WTC11 (cell line): Measurements from ENCODE around the gene SMTN. TPM values are rescaled to one million over a fixed set of nuclear protein-coding genes. Genes with fewer than 3 reads are reported as not detected.

Experiments used
- ATAC-seq: fragments of 200-7000 bp; cut with Tn5 transposase; 2 replicates; pipeline ENCODE4 v1.10.0; 2021; ENCODE audit warnings: mild to moderate bottlenecking, moderate library complexity
- CTCF ChIA-PET: fragments of 300-600 bp; sonication (Branson Sonifier 250); formaldehyde crosslinking; loops from one replicate; lab custom pipeline; 2021; ENCODE audit warnings: antibody characterized with exemption; lab: Charles Lee
- POLR2A ChIA-PET: fragments of 350-600 bp; sonication (Branson Sonifier 250); formaldehyde crosslinking; loops from one replicate; lab custom pipeline; 2021; ENCODE audit warnings: antibody characterized with exemption; lab: Charles Lee
- DNase-seq: peaks from one replicate; pipeline ENCODE4 v3.0.0; 2021; ENCODE audit warnings: low spot score
- H3K27ac Mint-ChIP-seq: 2 replicates; pipeline ENCODE4 v1.8.0; 2021; ENCODE audit warnings: mixed read lengths
- H3K27me3 Mint-ChIP-seq: 2 replicates; pipeline ENCODE4 v1.8.0; 2021; ENCODE audit warnings: low read depth, mild to moderate bottlenecking, moderate library complexity, mixed read lengths
- H3K36me3 Mint-ChIP-seq: 2 replicates; pipeline ENCODE4 v1.8.0; 2021; ENCODE audit warnings: mixed read lengths
- H3K4me1 Mint-ChIP-seq: 2 replicates; pipeline ENCODE4 v1.8.0; 2022; ENCODE audit warnings: mixed read lengths
- H3K4me3 Mint-ChIP-seq: 2 replicates; pipeline ENCODE4 v1.8.0; 2021; ENCODE audit warnings: mild to moderate bottlenecking, moderate library complexity, mixed read lengths
- H3K9me3 Mint-ChIP-seq: 2 replicates; pipeline ENCODE4 v1.8.0; 2021; ENCODE audit warnings: mixed read lengths
- CDX4 ChIP-seq: fragments of 250-450 bp; sonication (Bioruptor Pico); IDR thresholded peaks from 2 replicates; pipeline ENCODE4 v1.9.0; 2021; ENCODE audit warnings: moderate library complexity, mild to moderate bottlenecking, inconsistent platforms, borderline replicate concordance
- CTCF ChIP-seq: fragments of 200-600 bp; IDR thresholded peaks from 2 replicates; pipeline ENCODE4 v1.8.0; 2022; ENCODE audit warnings: antibody characterized with exemption
- E2F1 ChIP-seq: sonication (generic); formaldehyde crosslinking; IDR thresholded peaks from 2 replicates; pipeline ENCODE4 v1.8.0; 2022; ENCODE audit warnings: mild to moderate bottlenecking, missing genetic modification reagents
- EMX1 ChIP-seq: fragments of 250-450 bp; sonication (Bioruptor Pico); IDR thresholded peaks from 2 replicates; pipeline ENCODE4 v1.8.0; 2021; ENCODE audit warnings: mild to moderate bottlenecking
- ERG ChIP-seq: fragments of 250-450 bp; sonication (Bioruptor Pico); IDR thresholded peaks from 2 replicates; pipeline ENCODE4 v1.8.0; 2021; ENCODE audit warnings: mild to moderate bottlenecking
- FOXJ3 ChIP-seq: sonication (generic); formaldehyde crosslinking; IDR thresholded peaks from 2 replicates; pipeline ENCODE4 v1.9.0; 2021; ENCODE audit warnings: missing genetic modification reagents, mild to moderate bottlenecking, borderline replicate concordance
- IRF2 ChIP-seq: sonication (generic); formaldehyde crosslinking; IDR thresholded peaks from 2 replicates; pipeline ENCODE4 v1.8.0; 2022; ENCODE audit warnings: low read depth, missing genetic modification reagents, borderline replicate concordance
- JUN ChIP-seq: sonication (generic); formaldehyde crosslinking; IDR thresholded peaks from 2 replicates; pipeline ENCODE4 v1.8.0; 2023; ENCODE audit warnings: mild to moderate bottlenecking, missing genetic modification reagents
- MYBL2 ChIP-seq: sonication (generic); formaldehyde crosslinking; IDR thresholded peaks from 2 replicates; pipeline ENCODE4 v1.8.1; 2023; ENCODE audit warnings: mild to moderate bottlenecking, moderate library complexity, missing genetic modification reagents
- NR1H2 ChIP-seq: sonication (generic); formaldehyde crosslinking; IDR thresholded peaks from 2 replicates; pipeline ENCODE4 v1.9.0; 2021; ENCODE audit warnings: mild to moderate bottlenecking, moderate library complexity, missing genetic modification reagents
- OVOL2 ChIP-seq: fragments of 250-450 bp; sonication (Bioruptor Pico); IDR thresholded peaks from 2 replicates; pipeline ENCODE4 v1.9.0; 2021; ENCODE audit warnings: mild to moderate bottlenecking, borderline replicate concordance
- PREB ChIP-seq: sonication (generic); formaldehyde crosslinking; IDR thresholded peaks from 2 replicates; pipeline ENCODE4 v1.8.1; 2022; ENCODE audit warnings: mild to moderate bottlenecking, missing genetic modification reagents, moderate library complexity, borderline replicate concordance
- PRRX2 ChIP-seq: fragments of 250-450 bp; sonication (Bioruptor Pico); IDR thresholded peaks from 2 replicates; pipeline ENCODE4 v1.8.0; 2021; ENCODE audit warnings: mild to moderate bottlenecking
- STAT6 ChIP-seq: sonication (generic); formaldehyde crosslinking; conservative IDR thresholded peaks from 2 replicates; pipeline ENCODE4 v1.8.1; 2023; ENCODE audit warnings: mild to moderate bottlenecking, low read depth, missing genetic modification reagents, moderate library complexity
- TP53 ChIP-seq: sonication (generic); formaldehyde crosslinking; IDR thresholded peaks from 2 replicates; pipeline ENCODE4 v1.8.1; 2023; ENCODE audit warnings: mild to moderate bottlenecking, missing genetic modification reagents
- USF2 ChIP-seq: sonication (generic); formaldehyde crosslinking; IDR thresholded peaks from 2 replicates; pipeline ENCODE4 v1.8.1; 2023; ENCODE audit warnings: mild to moderate bottlenecking, missing genetic modification reagents, moderate library complexity
- ZNF121 ChIP-seq: sonication (generic); formaldehyde crosslinking; IDR thresholded peaks from 2 replicates; pipeline ENCODE4 v1.8.0; 2023; ENCODE audit warnings: missing genetic modification reagents
- ZNF263 ChIP-seq: sonication (generic); formaldehyde crosslinking; IDR thresholded peaks from 2 replicates; pipeline ENCODE4 v1.8.1; 2022; ENCODE audit warnings: low read depth, mild to moderate bottlenecking, moderate library complexity, missing genetic modification reagents
- ZNF416 ChIP-seq: fragments of 250-450 bp; sonication (Bioruptor Pico); IDR thresholded peaks from 2 replicates; pipeline ENCODE4 v1.9.0; 2021; ENCODE audit warnings: mild to moderate bottlenecking, inconsistent platforms
- total RNA-seq: library from RNA; stranded (reverse); gene quantifications from 3 replicates; pipeline ENCODE4 v1.2.3, GENCODE V29; 2021

Gene SMTN
- total RNA-seq, 1 experiment from 2014 or later: 34.5 TPM

GRCh38 chr22:31136155-31136554 is 55.0 kb downstream of the SMTN start (continued):
- no peak for TF ChIP-seq ERG (CRISPR knock-in tag)
- no peak for TF ChIP-seq EMX1 (CRISPR knock-in tag)
- TF ChIP-seq ZNF263 (CRISPR knock-in tag): no peak
- no peak for TF ChIP-seq MYBL2 (CRISPR knock-in tag)
- TF ChIP-seq PRRX2 (CRISPR knock-in tag): no peak

- Mint-ChIP-seq H3K4me3 (no peak overlapping the region), H3K36me3 (peaks cover 23% of the 10 kb centered on the region), H3K27ac (no peak overlapping the region), H3K27me3 (no peaks in the 10 kb centered on the region), H3K9me3 (no peaks in the 10 kb centered on the region), H3K4me1 (peaks cover 22% of the 10 kb centered on the region)
- DNase-seq: no peak
- no peak for TF ChIP-seq OVOL2 (CRISPR knock-in tag)
- TF ChIP-seq IRF2 (CRISPR knock-in tag): no peak
- no peak for TF ChIP-seq FOXJ3 (CRISPR knock-in tag)
- no peak for TF ChIP-seq STAT6 (CRISPR knock-in tag)
- no peak for TF ChIP-seq PREB (CRISPR knock-in tag)
- no peak for TF ChIP-seq ZNF416 (CRISPR knock-in tag)
- TF ChIP-seq CDX4 (CRISPR knock-in tag): no peak
- no peak for TF ChIP-seq TP53
- TF ChIP-seq NR1H2: no peak
- no peak for TF ChIP-seq JUN (CRISPR knock-in tag)
- no peak for TF ChIP-seq CTCF
- TF ChIP-seq USF2: no peak
- TF ChIP-seq ZNF121: no peak
- no peak for TF ChIP-seq E2F1
- ChIA-PET CTCF (interaction anchor here (1.3 kb wide), 1 partner anchor 12 kb away, joined by 3 read pairs; no protein-coding TSS in a partner anchor), POLR2A (no interaction called here)
- ATAC-seq: no peak
These were observed 55.6 kb downstream of the SMTN start for GRCh38 chr22:31136711-31137110.
